Subcutaneous adipose tissue (tissue), 4 donors: ENCODE measurements around the gene D2HGDH. TPM values are rescaled to one million over a fixed set of nuclear protein-coding genes. Genes with fewer than 3 reads are reported as not detected.

Source experiments
- total RNA-seq, 4 donors: library from RNA; depleted of rRNA; stranded (reverse); fragments of >200 nt; gene quantifications; one replicate each; pipeline ENCODE4 v1.1.0, GENCODE V29; 2016
- TF ChIP-seq, protein P1 (sequence below): fragments of 450-650 bp; IDR thresholded peaks from one replicate; pipeline ENCODE4 v1.5.1; 2016; ENCODE audit warnings: low read depth, mild to moderate bottlenecking, control low read depth, antibody characterized with exemption, moderate library complexity

Gene D2HGDH
- total RNA-seq, 4 donors from 2014 or later: 12.1 to 44.3 (median 13.4) TPM

DNA sequence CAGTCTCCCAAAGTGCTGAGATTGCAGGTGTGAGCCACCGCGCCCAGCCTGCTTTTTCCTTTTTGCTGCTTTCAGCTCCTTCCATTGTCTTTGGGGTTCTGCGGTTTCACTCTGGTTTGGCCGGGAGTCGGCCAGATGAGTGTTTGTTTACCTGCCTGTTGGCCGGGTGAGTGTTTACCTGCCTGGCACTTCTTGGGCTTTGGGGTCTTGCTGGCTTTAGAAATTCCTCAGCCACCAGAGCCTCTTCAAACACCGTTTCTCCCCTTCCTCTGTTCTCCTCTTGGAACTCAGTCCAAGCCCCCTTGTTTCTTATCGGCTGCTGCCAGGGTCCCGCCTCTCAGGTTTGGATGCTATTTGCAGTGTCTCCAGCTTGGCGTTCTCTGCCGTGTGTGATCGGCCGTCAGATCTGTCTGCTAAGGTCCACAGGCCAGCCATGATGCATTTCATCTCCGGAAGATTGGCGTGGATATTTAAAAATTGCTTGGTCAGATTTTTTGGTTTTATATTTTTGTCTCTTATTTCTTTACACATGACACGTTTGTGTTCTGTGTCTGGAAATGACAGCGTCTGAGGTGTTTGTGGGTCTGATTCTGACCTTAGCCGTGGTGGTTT is 28.0 kb downstream of the D2HGDH start:
- TF ChIP-seq, protein P1, sequence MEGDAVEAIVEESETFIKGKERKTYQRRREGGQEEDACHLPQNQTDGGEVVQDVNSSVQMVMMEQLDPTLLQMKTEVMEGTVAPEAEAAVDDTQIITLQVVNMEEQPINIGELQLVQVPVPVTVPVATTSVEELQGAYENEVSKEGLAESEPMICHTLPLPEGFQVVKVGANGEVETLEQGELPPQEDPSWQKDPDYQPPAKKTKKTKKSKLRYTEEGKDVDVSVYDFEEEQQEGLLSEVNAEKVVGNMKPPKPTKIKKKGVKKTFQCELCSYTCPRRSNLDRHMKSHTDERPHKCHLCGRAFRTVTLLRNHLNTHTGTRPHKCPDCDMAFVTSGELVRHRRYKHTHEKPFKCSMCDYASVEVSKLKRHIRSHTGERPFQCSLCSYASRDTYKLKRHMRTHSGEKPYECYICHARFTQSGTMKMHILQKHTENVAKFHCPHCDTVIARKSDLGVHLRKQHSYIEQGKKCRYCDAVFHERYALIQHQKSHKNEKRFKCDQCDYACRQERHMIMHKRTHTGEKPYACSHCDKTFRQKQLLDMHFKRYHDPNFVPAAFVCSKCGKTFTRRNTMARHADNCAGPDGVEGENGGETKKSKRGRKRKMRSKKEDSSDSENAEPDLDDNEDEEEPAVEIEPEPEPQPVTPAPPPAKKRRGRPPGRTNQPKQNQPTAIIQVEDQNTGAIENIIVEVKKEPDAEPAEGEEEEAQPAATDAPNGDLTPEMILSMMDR: no peak

DNA sequence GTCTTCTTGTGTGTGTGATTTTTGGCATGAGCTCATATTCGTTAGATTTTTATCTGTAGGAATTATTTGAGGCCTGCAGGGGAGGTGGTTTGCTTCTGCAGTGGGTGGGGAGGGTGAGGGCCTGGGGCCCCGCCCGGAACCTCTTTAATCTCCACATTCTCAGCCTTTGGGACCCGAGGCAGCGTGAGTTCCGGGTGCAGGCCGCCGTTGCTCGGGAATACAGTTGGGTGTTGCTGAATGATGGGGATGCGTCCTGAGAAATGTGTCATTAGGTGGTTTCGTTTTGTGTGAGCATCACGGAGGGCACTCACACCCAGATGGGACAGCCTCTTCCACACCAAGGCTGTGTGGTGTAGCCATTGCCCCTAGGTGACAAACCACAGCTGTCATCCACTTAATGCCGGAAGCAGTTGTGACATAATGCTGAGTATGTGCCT is 28.5 kb downstream of the D2HGDH start:
- TF ChIP-seq, protein P1: no peak

DNA sequence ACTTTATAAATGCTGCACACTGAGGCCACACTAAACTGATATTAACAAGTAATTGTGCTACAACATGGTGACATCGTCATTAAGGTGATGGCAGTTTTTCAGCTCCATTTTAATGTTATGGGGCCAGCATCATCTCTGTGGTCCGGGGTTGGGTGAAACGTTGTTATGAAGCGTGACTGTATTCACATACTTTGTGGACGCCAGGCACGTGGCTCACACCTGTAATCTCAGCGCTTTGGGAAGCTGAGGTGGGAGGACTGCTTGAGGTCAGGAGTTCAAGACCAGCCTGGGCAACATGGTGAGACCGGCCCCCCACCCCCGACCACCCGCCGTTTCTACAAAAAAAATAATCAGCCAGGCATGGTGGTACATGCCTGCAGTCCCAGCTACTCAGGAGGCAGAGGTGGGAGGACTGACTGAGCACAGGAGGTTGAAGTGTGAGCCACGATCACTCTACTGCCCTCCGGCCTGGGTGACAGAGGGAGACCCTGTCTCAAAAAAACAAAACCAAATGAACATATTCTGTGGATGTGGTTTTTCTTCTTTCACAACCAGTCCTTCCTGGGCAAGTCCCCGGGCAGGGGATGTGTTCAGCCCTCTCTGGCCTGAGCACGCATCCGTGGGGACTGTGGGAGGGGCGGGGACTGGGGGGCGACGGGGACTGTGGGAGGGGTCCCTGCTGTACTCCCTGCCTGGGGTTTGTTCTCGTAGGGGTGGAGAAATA is 29.3 kb downstream of the D2HGDH start:
- TF ChIP-seq, protein P1: no peak

DNA sequence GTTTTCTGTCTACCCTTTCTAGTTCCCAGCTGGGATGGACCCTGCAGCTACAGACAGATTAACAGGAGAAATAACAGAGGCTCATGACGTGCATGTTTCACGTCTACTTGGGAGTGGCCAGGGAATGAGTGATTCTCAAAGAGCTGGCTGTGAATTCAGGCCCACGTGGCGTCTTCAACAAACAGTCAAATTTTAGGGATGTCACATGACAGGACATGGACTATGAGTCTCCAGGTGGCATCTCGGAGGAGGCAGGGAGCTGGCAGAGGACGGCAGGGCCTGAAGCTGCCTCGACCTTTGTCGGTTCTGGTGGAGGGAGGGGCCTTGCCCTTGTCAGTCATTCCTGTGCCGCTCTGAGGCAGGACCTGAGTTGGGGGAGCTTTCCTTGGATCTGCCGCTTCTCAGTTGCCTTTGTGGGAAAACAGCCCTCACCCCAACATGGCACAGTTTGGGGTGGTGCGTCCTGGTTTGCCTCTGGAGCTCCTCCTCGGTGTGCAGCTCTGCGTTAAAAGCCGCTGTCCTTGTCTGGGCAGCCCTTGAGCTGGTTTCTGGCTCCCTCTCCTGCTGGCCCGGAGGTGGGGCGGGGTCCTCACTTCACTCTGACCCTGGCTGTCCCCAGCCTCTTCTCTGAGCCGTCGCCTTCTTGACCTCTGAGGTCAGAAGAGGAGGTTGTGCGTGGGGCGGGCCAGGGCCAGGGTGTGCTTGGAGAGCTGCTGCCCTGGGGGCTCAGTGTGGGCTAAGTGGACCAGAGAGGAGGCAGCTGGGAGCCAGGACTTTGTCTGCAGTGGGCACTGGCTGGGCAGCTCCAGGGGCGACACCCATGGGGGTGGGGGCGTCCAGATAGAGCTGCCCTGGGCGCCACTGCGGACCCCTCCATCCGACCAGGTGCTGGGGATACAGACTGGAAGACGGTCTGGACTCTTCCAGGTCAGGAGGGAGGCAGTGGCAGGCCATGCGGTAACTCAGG is 30.1 kb downstream of the D2HGDH start:
- TF ChIP-seq, protein P1: no peak

DNA sequence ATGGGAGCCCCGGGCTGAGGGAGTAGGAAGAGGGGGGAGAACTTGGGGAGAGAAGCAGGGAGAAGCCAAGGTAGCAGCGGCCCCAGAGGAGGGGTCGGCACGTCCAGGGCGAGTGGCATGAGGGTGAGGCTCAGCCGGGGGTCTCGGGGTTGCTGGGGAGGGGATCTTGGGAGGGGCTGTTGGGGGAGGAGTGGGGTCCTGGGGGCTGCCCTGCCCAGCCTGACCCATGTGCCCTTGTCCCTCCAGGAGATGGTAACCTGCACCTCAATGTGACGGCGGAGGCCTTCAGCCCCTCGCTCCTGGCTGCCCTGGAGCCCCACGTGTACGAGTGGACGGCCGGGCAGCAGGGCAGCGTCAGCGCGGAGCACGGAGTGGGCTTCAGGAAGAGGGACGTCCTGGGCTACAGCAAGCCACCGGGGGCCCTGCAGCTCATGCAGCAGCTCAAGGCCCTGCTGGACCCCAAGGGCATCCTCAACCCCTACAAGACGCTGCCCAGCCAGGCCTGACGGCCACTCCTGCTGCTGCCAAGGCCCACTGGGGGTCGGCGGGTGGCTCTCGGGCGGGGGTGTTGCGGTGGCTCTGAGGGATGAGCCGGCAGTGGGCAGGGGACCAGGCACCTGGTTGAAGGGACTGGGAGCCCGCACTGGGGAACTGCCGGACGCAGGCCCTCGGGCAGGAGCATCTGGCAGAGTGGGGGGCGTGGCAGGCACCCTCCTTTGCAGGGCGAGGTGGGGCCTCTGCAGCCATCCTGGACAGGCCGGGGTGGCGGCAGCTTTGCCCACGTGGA is 33.2 kb downstream of the D2HGDH start:
- TF ChIP-seq, protein P1: no peak

DNA sequence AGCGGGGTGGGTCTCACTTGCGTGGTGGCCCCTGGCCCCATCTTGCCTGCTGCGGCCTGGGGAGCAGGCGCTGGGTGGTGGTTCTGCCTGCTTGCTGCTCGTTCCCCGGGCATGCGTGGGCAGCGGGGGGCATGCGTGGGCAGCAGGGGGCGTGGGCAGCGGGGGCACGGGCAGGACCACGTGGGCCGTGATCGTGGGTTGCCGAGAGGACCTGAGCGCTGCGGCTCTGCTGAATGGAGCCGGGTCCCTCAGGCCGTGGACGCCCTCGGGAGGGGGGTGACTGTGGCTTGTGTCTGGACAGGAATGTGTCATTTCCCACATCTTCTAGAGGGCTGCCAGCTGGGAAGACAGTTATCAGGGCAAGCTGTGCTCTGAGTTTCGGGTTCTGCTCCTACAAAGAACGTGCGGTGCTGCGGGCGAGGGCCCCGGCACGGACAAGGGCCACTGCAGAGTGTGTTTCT is 33.9 kb downstream of the D2HGDH start:
- TF ChIP-seq, protein P1: no peak
